Measurements from ENCODE around the gene KCND3. TPM values are rescaled to one million over a fixed set of nuclear protein-coding genes. Genes with fewer than 3 reads are reported as not detected.

Gene KCND3
- polyA plus RNA-seq, 1 donor from 2014 or later, result 7.8 TPM

- Histone ChIP-seq H3K9ac (ENCODE audit: low read length) (no peak overlapping the region), H3K4me3 (ENCODE audit: low read length) (no peak overlapping the region), H3K27ac (ENCODE audit: low read length) (no peak overlapping the region), H3K27me3 (ENCODE audit: insufficient read depth, low read depth, low read length) (no peaks in the 10 kb centered on the region), H4K20me1 (ENCODE audit: insufficient read depth) (no peaks in the 10 kb centered on the region), H3K9me2 (ENCODE audit: insufficient read depth, low read length) (no peaks in the 10 kb centered on the region), H3K36me3 (ENCODE audit: insufficient read depth, low read length) (peaks cover 3% of the 10 kb centered on the region), H3K4me2 (ENCODE audit: low read length) (no peak overlapping the region), H2AFZ (ENCODE audit: low read depth, low read length) (no peak overlapping the region), H3F3A (ENCODE audit: insufficient read depth, low read length, poor library complexity, severe bottlenecking) (no peaks in the 10 kb centered on the region), H3K79me2 (replicated peaks; ENCODE audit: insufficient read depth, low read length) (no peaks in the 10 kb centered on the region), H3K9me3 (ENCODE audit: low read length) (no peaks in the 10 kb centered on the region)
- TF ChIP-seq EZH2 (IDR thresholded peaks at IDR 0.05; ENCODE audit: borderline replicate concordance, insufficient read depth, low read length, poor library complexity, severe bottlenecking) (no peak), RAD21 (conservative IDR thresholded peaks at IDR 0.05) (no peak), EP300 (conservative IDR thresholded peaks at IDR 0.05; ENCODE audit: poor library complexity, severe bottlenecking) (no peak), SMC3 (conservative IDR thresholded peaks at IDR 0.05; ENCODE audit: poor library complexity) (no peak), REST (IDR thresholded peaks at IDR 0.05; ENCODE audit: borderline replicate concordance) (no peak), POLR2AphosphoS5 (IDR thresholded peaks at IDR 0.05) (no peak), TAF1 (IDR thresholded peaks at IDR 0.05; ENCODE audit: low read depth) (no peak), CTCF (IDR thresholded peaks at IDR 0.05; ENCODE audit: poor library complexity, severe bottlenecking) (no peak), MXI1 (conservative IDR thresholded peaks at IDR 0.05; ENCODE audit: poor library complexity, severe bottlenecking) (no peak)
Observed at GRCh38 chr1:111770916-111771315, 218.6 kb downstream of the KCND3 start.

- Histone ChIP-seq H2AFZ (ENCODE audit: low read depth, low read length) (no peak overlapping the region), H3K9me2 (ENCODE audit: insufficient read depth, low read length) (no peaks in the 10 kb centered on the region), H3K36me3 (ENCODE audit: insufficient read depth, low read length) (peaks cover 3% of the 10 kb centered on the region), H3F3A (ENCODE audit: insufficient read depth, low read length, poor library complexity, severe bottlenecking) (no peaks in the 10 kb centered on the region), H3K4me2 (ENCODE audit: low read length) (no peak overlapping the region), H3K9ac (ENCODE audit: low read length) (no peak overlapping the region), H3K27ac (ENCODE audit: low read length) (no peak overlapping the region), H3K79me2 (replicated peaks; ENCODE audit: insufficient read depth, low read length) (no peaks in the 10 kb centered on the region), H3K27me3 (ENCODE audit: insufficient read depth, low read depth, low read length) (no peaks in the 10 kb centered on the region), H3K4me3 (ENCODE audit: low read length) (no peak overlapping the region), H3K9me3 (ENCODE audit: low read length) (no peaks in the 10 kb centered on the region), H4K20me1 (ENCODE audit: insufficient read depth) (no peaks in the 10 kb centered on the region)
- TF ChIP-seq SMC3 (conservative IDR thresholded peaks at IDR 0.05; ENCODE audit: poor library complexity), result peak; percentile 96
- no peak for TF ChIP-seq EZH2 (IDR thresholded peaks at IDR 0.05; ENCODE audit: borderline replicate concordance, insufficient read depth, low read length, poor library complexity, severe bottlenecking)
- peak; percentile 90 for TF ChIP-seq CTCF (IDR thresholded peaks at IDR 0.05; ENCODE audit: poor library complexity, severe bottlenecking)
- TF ChIP-seq POLR2AphosphoS5 (IDR thresholded peaks at IDR 0.05), result no peak
- TF ChIP-seq RAD21 (conservative IDR thresholded peaks at IDR 0.05), result peak; percentile 93
Observed at GRCh38 chr1:111769517-111770146, 219.8 kb downstream of the KCND3 start.
